ENCODE measurements around the gene KCNIP1. TPM values are rescaled to one million over a fixed set of nuclear protein-coding genes. Genes with fewer than 3 reads are reported as not detected.
A peak's percentile ranks its signal among the peaks of the same experiment; 100 is the strongest.

The KCNIP1 gene
- total RNA-seq, 1 donor from 2014 or later, result not detected

DNA sequence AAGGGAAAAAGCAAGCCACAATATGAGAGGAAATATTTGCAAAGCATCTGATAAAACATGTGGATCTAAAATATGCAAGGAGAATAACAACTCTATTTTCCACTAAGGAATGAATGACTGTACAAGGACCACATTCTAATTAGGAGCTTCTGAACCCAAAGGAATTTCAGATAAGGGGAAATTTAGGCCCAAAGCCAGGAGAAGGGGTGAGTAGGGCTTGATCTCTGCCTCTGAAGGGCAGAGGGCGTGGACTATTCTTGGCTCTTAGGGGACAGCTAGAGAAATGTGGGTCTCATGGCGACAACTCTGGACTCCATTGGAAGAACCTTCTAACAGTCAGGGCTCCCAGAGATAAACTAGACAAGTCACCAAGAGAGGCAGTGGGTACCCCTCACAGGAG lies 147.0 kb downstream of the KCNIP1 start:
- Mint-ChIP-seq H3K9me3 (no peaks in the 10 kb centered on the region), H3K27me3 (ENCODE audit: insufficient read depth) (peaks cover 21% of the 10 kb centered on the region), H3K4me1 (ENCODE audit: low read depth) (no peaks in the 10 kb centered on the region), H3K36me3 (ENCODE audit: low read depth) (no peaks in the 10 kb centered on the region), H3K4me3 (no peak overlapping the region), H3K27ac (no peak overlapping the region)
- DNase-seq (ENCODE audit: low spot score), result no peak
- intact Hi-C loops (cut with micrococcal nuclease), result no loop called here

DNA sequence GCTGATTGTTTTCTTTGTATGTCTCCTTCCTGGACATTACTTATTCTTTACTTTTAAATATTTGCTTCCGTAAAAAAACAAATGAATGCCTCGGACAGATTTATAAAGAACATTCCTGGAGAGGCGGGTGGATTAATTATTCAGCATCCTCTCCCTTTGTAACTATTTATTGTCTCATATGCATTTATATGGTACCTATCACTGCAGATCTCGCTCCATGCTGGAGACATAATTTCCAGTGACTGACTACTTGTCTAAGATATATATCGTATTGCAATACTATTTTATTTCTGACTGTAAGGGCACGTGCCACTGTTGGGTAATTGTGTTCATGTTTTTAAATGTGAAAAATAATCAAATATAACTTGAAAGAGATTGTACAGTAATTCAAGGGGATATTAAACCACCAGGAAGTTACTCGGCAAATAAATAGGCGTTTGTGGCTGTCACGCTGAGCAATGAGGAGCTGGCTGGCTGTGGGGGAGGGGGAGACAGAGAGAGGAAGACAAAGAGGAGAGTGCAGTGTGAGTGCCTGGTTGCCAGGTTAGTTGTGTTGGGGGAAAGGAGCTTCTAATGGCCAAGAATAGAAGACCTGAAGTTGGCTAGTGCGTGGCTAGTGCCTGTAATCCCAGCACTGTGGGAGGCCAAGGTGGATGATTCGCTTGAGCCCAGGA lies 147.9 kb downstream of the KCNIP1 start:
- Mint-ChIP-seq H3K36me3 (ENCODE audit: low read depth) (no peaks in the 10 kb centered on the region), H3K9me3 (no peaks in the 10 kb centered on the region), H3K27me3 (ENCODE audit: insufficient read depth) (peaks cover 18% of the 10 kb centered on the region), H3K4me1 (ENCODE audit: low read depth) (no peaks in the 10 kb centered on the region), H3K27ac (no peak overlapping the region), H3K4me3 (no peak overlapping the region)
- intact Hi-C loops (cut with micrococcal nuclease), result no loop called here
- no peak for DNase-seq (ENCODE audit: low spot score)

DNA sequence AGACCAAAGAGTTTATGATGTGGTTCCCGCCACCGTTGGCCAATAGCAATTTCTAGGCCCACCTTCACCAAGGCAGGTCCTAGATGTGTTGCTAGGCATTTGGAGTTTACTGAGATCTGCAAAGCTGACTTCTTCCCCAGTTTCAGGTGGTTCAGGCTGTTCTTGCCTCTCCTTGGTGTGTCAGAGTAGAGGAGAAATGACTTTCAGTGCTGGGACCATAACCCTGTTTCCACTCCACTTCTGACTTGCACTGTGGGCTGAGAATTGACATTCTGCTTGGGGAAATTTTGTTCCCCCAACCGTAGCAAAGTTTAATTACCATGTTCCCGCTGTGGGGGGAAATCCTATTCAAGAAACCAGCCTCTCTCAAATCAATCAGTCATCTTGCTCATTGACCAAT lies 151.7 kb downstream of the KCNIP1 start:
- Mint-ChIP-seq H3K4me3 (no peak overlapping the region), H3K36me3 (ENCODE audit: low read depth) (no peaks in the 10 kb centered on the region), H3K9me3 (no peaks in the 10 kb centered on the region), H3K27ac (no peak overlapping the region), H3K27me3 (ENCODE audit: insufficient read depth) (peaks cover 7% of the 10 kb centered on the region), H3K4me1 (ENCODE audit: low read depth) (no peaks in the 10 kb centered on the region)
- no peak for DNase-seq (ENCODE audit: low spot score)
- intact Hi-C loops (cut with micrococcal nuclease), result no loop called here

DNA sequence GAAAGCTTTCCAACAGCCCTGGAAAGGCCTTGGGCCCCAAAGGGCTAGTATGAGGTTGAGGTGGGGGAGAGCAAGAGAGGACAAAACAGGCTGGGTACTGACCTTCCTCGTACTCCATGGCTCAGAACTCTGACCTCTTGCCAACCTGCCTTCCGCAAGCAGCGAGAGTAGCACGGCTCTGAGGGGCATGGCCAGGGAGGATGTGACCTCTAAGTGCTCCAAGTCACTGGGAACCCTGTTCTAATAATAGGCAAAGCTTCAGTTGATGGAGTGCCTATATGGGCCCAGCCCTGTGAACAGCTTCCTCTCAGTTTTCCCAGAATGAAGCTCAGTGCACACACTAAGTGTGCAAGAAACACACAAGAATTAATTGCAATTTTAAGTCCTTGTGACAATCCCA lies 152.1 kb downstream of the KCNIP1 start:
- Mint-ChIP-seq H3K27me3 (ENCODE audit: insufficient read depth) (peaks cover 7% of the 10 kb centered on the region), H3K4me1 (ENCODE audit: low read depth) (no peaks in the 10 kb centered on the region), H3K9me3 (no peaks in the 10 kb centered on the region), H3K36me3 (ENCODE audit: low read depth) (no peaks in the 10 kb centered on the region), H3K4me3 (no peak overlapping the region), H3K27ac (no peak overlapping the region)
- intact Hi-C loops (cut with micrococcal nuclease), result no loop called here
- no peak for DNase-seq (ENCODE audit: low spot score)

DNA sequence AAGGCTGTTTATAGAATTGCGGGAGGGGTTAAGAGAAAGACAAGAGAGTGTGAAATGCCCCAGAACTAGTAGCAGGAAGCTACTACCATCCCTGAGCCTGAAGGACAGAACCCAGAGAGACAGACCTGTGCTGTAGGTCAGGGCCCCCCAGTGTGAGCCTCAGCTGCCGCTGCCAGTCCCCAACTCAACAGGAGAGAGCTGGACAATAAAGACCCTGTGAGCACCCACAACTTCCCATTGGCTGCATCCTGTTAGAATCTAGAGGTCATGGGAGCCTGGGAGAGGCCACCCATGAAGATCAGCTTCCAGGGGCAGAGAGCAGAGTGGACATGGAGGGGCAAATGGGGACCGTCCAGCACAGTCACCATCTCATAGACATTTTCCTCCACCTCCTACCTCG lies 152.5 kb downstream of the KCNIP1 start:
- no peak for DNase-seq (ENCODE audit: low spot score)
- Mint-ChIP-seq H3K9me3 (no peaks in the 10 kb centered on the region), H3K27ac (no peak overlapping the region), H3K27me3 (ENCODE audit: insufficient read depth) (peaks cover 7% of the 10 kb centered on the region), H3K36me3 (ENCODE audit: low read depth) (no peaks in the 10 kb centered on the region), H3K4me1 (ENCODE audit: low read depth) (no peaks in the 10 kb centered on the region), H3K4me3 (no peak overlapping the region)
- intact Hi-C loops (cut with micrococcal nuclease), result no loop called here

DNA sequence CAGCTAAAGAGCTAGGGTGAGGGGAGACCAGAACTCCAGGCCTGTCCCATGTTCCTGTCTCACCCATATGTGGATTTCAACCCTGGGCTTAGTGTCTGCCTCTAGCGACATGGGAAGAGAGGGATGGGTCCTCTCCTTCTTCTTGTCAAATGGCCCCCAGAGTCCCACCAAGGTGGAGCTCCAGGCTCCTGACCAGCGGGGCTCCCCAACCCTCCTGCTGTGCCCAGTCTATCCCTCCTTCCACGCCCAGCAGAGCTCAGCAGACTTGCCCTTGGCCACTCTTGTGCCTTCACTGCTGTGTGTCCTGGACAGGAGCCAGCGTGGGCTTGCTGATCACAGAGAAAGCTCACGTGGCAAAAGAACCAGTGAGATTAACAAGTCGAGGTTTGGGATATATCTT lies 156.7 kb downstream of the KCNIP1 start:
- Mint-ChIP-seq H3K27ac (no peak overlapping the region), H3K9me3 (no peaks in the 10 kb centered on the region), H3K4me3 (no peak overlapping the region), H3K27me3 (ENCODE audit: insufficient read depth) (peaks cover 7% of the 10 kb centered on the region), H3K4me1 (ENCODE audit: low read depth) (no peaks in the 10 kb centered on the region), H3K36me3 (ENCODE audit: low read depth) (no peaks in the 10 kb centered on the region)
- DNase-seq (ENCODE audit: low spot score), result no peak
- intact Hi-C loops (cut with micrococcal nuclease), result no loop called here

DNA sequence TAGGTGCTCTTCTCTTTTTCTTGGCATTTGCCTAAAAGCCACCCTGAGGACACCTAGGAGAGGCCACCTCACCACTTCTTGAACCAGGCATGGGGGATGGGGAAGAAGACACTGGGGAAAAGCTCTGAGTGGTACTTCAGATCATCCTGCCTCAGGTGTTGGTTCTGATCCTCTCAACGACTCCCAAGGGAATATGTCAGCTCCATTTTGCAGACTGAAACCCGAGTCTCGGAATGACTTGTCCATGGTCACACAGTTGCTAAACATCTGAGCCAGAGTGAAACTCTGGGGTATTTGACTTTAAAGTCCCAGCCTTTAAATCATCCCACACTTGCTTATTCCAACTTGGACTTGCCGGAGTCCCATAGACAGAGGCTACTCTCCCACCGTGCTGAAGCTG lies 159.1 kb downstream of the KCNIP1 start:
- no peak for DNase-seq (ENCODE audit: low spot score)
- Mint-ChIP-seq H3K9me3 (no peaks in the 10 kb centered on the region), H3K4me1 (ENCODE audit: low read depth) (no peaks in the 10 kb centered on the region), H3K27ac (no peak overlapping the region), H3K4me3 (no peak overlapping the region), H3K27me3 (ENCODE audit: insufficient read depth) (peaks cover 7% of the 10 kb centered on the region), H3K36me3 (ENCODE audit: low read depth) (no peaks in the 10 kb centered on the region)
- intact Hi-C loops (cut with micrococcal nuclease), result no loop called here

DNA sequence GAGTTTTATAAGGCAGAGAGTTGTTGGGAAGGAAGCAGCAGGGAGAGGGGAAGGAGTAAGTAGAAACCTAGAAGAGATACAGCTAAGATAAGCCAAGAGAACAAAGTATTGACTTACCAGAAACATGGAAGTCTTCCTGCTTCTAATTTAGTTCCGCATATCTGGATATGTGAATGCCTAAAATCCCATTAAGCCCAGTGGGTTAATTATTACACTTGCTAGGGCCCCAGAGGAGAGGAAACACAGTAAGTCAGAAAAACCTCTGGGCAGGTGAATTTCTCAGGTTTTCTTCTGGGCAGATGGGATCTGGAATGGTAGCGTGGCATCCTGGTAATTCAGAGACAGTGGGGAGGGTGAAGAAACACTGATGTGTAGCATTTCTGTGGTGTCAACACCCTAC lies 175.0 kb downstream of the KCNIP1 start:
- intact Hi-C loops (cut with micrococcal nuclease), result no loop called here
- no peak overlapping the region for H3K27ac Mint-ChIP-seq
- H3K9me3 Mint-ChIP-seq, result no peaks in the 10 kb centered on the region
- DNase-seq (ENCODE audit: low spot score), result no peak
- H3K4me1 Mint-ChIP-seq (ENCODE audit: low read depth), result peaks cover 11% of the 10 kb centered on the region
- H3K36me3 Mint-ChIP-seq (ENCODE audit: low read depth), result no peaks in the 10 kb centered on the region
- H3K4me3 Mint-ChIP-seq, result no peak overlapping the region
- peaks cover 33% of the 10 kb centered on the region for H3K27me3 Mint-ChIP-seq (ENCODE audit: insufficient read depth)

DNA sequence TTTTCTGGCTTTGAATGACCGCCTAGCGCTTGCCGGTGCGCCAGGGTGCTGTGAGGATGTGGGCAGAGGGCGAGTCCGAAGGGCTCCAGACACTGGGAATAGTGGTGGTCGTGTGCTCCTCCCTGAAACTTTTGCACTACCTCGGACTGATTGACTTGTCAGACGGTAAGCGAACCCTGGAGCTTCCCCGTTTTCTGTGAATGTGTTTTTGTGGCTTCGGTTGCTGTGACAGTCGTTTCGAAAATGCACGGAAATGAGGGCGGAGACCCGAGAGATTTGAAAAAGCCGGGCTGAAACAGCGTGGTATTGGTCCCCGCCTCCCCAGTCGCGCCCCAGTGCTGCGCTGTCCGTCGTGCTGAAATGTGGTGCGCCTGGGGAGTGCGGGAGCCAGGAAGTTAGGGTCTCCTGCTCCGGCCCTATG lies 177.2 kb downstream of the KCNIP1 start:
- Mint-ChIP-seq H3K9me3 (no peaks in the 10 kb centered on the region), H3K4me1 (ENCODE audit: low read depth) (peaks cover 11% of the 10 kb centered on the region), H3K4me3 (peak overlapping the region; percentile 24), H3K27me3 (ENCODE audit: insufficient read depth) (peaks cover 29% of the 10 kb centered on the region), H3K36me3 (ENCODE audit: low read depth) (no peaks in the 10 kb centered on the region), H3K27ac (no peak overlapping the region)
- intact Hi-C loops (cut with micrococcal nuclease), result no loop called here
- peak; percentile 60 for DNase-seq (ENCODE audit: low spot score)

DNA sequence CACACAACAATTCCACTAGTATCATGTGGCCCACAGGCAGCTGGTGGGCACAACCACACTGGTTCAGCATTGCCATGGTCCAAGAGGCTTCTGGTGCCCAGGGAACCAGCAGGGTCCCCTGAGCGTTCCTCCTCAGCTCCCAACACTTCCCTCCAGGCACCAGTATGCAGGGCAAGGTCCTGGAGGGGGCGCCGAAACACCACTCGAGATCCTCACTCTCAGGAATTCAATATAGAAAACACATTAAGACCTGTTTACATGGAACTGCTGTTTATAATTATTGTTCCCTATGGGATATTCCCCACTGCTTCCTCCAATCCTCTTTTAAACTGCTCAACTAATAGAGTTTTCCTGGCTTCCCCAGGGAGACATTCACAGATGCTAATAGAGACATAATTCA lies 187.8 kb downstream of the KCNIP1 start:
- H3K9me3 Mint-ChIP-seq, result no peaks in the 10 kb centered on the region
- no peaks in the 10 kb centered on the region for H3K4me1 Mint-ChIP-seq (ENCODE audit: low read depth)
- no peaks in the 10 kb centered on the region for H3K36me3 Mint-ChIP-seq (ENCODE audit: low read depth)
- intact Hi-C loops (cut with micrococcal nuclease), result no loop called here
- no peak overlapping the region for H3K4me3 Mint-ChIP-seq
- no peak overlapping the region for H3K27ac Mint-ChIP-seq
- no peak for DNase-seq (ENCODE audit: low spot score)
- H3K27me3 Mint-ChIP-seq (ENCODE audit: insufficient read depth), result peaks cover 31% of the 10 kb centered on the region

DNA sequence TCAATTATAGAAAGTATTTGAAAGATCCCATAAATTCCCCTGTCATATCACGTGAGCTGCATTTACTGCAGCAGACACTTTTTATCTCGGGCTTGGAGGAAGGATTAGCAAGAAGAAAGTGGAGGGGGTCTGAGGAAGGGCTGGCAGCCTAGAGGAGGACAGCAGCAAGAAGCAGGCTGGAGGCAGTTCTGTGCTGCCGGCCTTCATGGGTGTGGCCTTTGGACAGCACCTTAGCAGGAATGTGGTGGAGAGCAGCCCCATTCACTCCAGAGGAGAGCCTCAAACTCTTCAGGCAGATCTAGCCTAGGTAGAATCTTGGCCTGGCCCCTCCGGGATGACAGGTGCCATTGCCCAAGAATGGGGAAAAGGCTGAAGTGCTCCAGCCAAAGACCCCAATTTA lies 189.9 kb downstream of the KCNIP1 start:
- intact Hi-C loops (cut with micrococcal nuclease), result no loop called here
- peaks cover 30% of the 10 kb centered on the region for H3K27me3 Mint-ChIP-seq (ENCODE audit: insufficient read depth)
- no peak overlapping the region for H3K4me3 Mint-ChIP-seq
- no peaks in the 10 kb centered on the region for H3K4me1 Mint-ChIP-seq (ENCODE audit: low read depth)
- H3K9me3 Mint-ChIP-seq, result no peaks in the 10 kb centered on the region
- no peak for DNase-seq (ENCODE audit: low spot score)
- no peak overlapping the region for H3K27ac Mint-ChIP-seq
- H3K36me3 Mint-ChIP-seq (ENCODE audit: low read depth), result no peaks in the 10 kb centered on the region

DNA sequence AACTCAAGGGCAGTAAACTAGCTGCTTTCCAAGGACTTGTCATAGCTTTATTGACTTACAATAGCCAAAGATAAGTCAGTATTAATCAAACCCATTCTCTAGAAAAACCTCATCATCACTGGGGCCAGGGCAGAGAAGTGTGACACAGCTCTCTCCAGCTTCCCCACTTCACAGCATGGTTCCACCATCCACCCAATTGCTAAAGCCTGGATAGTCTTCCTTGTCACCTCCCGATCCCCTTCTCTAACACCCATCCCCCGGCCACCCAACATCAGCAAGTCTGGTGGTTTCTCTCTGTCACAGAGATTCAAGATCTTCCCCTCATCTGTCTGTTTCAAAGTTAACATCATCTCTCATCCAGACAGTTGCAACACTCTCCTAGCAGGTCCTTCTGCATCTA lies 191.1 kb downstream of the KCNIP1 start:
- H3K27me3 Mint-ChIP-seq (ENCODE audit: insufficient read depth), result peaks cover 25% of the 10 kb centered on the region
- DNase-seq (ENCODE audit: low spot score), result no peak
- no peak overlapping the region for H3K27ac Mint-ChIP-seq
- intact Hi-C loops (cut with micrococcal nuclease), result no loop called here
- no peaks in the 10 kb centered on the region for H3K9me3 Mint-ChIP-seq
- no peaks in the 10 kb centered on the region for H3K36me3 Mint-ChIP-seq (ENCODE audit: low read depth)
- no peaks in the 10 kb centered on the region for H3K4me1 Mint-ChIP-seq (ENCODE audit: low read depth)
- H3K4me3 Mint-ChIP-seq, result no peak overlapping the region

DNA sequence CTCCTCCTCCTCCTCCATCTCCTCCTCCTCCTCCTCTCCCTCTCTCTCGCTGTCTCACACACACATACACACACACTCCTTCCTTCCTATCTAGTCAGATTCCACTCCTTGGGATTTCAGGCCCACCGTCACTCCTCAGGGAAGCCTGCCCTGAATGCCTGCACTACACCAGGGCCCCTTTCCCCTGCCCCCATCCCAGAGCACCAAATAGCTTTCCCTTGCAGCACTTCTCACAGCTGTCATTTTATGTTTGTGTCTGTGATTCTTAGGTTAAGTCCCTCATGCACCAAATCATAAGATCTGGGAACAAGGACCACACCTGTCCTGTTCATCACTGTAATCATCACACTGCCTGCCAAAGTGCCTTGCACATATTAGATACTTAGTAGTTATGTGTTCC lies 193.2 kb downstream of the KCNIP1 start:
- Mint-ChIP-seq H3K9me3 (no peaks in the 10 kb centered on the region), H3K4me1 (ENCODE audit: low read depth) (no peaks in the 10 kb centered on the region), H3K4me3 (no peak overlapping the region), H3K36me3 (ENCODE audit: low read depth) (no peaks in the 10 kb centered on the region), H3K27me3 (ENCODE audit: insufficient read depth) (peaks cover 15% of the 10 kb centered on the region), H3K27ac (no peak overlapping the region)
- intact Hi-C loops (cut with micrococcal nuclease), result no loop called here
- DNase-seq (ENCODE audit: low spot score), result no peak

DNA sequence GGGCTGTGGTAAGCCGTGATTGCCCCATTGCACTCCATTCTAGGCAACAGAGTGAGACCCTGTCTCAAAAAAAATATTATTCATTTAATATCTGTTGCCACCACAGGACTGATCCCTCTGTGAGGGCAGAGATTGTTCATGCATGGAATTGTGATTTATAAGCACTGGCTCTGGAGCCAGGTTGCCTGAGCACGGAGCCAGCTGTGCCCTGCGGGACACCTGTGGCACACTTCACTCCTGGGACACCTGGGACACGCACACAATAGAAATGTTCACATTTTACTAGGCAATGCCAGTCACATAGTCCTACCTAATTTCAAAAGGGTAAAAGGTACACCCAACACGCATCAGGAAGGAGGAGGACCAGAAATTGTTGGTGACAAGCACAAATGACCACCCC lies 196.7 kb downstream of the KCNIP1 start:
- no peaks in the 10 kb centered on the region for H3K9me3 Mint-ChIP-seq
- H3K36me3 Mint-ChIP-seq (ENCODE audit: low read depth), result no peaks in the 10 kb centered on the region
- intact Hi-C loops (cut with micrococcal nuclease), result no loop called here
- no peak overlapping the region for H3K27ac Mint-ChIP-seq
- H3K4me1 Mint-ChIP-seq (ENCODE audit: low read depth), result no peaks in the 10 kb centered on the region
- H3K27me3 Mint-ChIP-seq (ENCODE audit: insufficient read depth), result peaks cover 6% of the 10 kb centered on the region
- H3K4me3 Mint-ChIP-seq, result no peak overlapping the region
- no peak for DNase-seq (ENCODE audit: low spot score)
